Prostate gland (tissue), 2 donors: Measurements from ENCODE around the gene SLC7A14. TPM values are rescaled to one million over a fixed set of nuclear protein-coding genes. Genes with fewer than 3 reads are reported as not detected.

Experiments
- DNase-seq: peaks from one replicate; pipeline ENCODE4 v3.0.0-alpha.2; 2019; ENCODE audit warnings: low spot score
- H3K27ac ChIP-seq, 2 donors: fragments of 200-600 bp; sonication (generic); 2 replicates each; pipeline ENCODE4 v1.5.1; 2017 to 2019
- H3K27me3 ChIP-seq: fragments of 200-600 bp; sonication (generic); replicated peaks from 2 replicates; pipeline ENCODE4 v1.5.1; 2019; ENCODE audit not compliant: insufficient read depth
- H3K36me3 ChIP-seq, 2 donors: fragments of 200-600 bp; sonication (generic); 1 replicate in 1 of 2; 2 replicates in 1 of 2; pipeline versions ENCODE4 v1.5.1 to v1.8.1; 2017 to 2019
- H3K4me1 ChIP-seq: fragments of 200-600 bp; sonication (generic); replicated peaks from 2 replicates; pipeline ENCODE4 v1.5.1; 2019
- H3K4me3 ChIP-seq, 2 donors: fragments of 200-600 bp; sonication (generic); 2 replicates each; pipeline ENCODE4 v1.5.1; 2017 to 2019
- H3K9me3 ChIP-seq: fragments of 200-600 bp; sonication (generic); 2 replicates; pipeline ENCODE4 v1.5.1; 2017
- CTCF ChIP-seq, 4 experiments: fragments of 200-600 bp in 2 of 4; fragments of 450-650 bp in 2 of 4; sonication (generic) in 2 of 4; IDR thresholded peaks; 1 replicate in 3 of 4; 2 replicates in 1 of 4; pipeline ENCODE4 v1.5.1; 2016 to 2019; ENCODE audit warnings: antibody characterized with exemption in 4 of 4, mild to moderate bottlenecking in 2 of 4, moderate library complexity in 2 of 4
- POLR2A ChIP-seq: fragments of 450-650 bp; IDR thresholded peaks from one replicate; pipeline ENCODE4 v1.6.1; 2016; ENCODE audit warnings: antibody characterized with exemption, mild to moderate bottlenecking
- POLR2AphosphoS5 ChIP-seq: sonication (generic); formaldehyde crosslinking; IDR thresholded peaks from one replicate; pipeline ENCODE4 v1.6.1; 2017; ENCODE audit warnings: antibody characterized with exemption
- WGBS: methylation state at CpG from one replicate; pipeline ENCODE4 v1.1.5; 2018; 5-methylcytosine and 5-hydroxymethylcytosine counted together
- intact Hi-C: fragments of 100-400 bp; cut with DNase I; formaldehyde crosslinking; loops from one replicate; pipeline ENCODE4 v1.14.2; 2022
- total RNA-seq, 2 donors: library from RNA; depleted of rRNA; stranded (reverse); fragments of >200 nt; gene quantifications; one replicate each; pipeline ENCODE4 v1.1.0, GENCODE V29; 2016

SLC7A14 gene
- total RNA-seq, 2 donors from 2014 or later: 0.05 to 0.11 TPM

GRCh38 chr3:170423001-170423615 lies 162.8 kb downstream of the SLC7A14 start:
- Histone ChIP-seq H3K27ac (no peak overlapping the region), H3K4me3 (no peak overlapping the region), H3K27me3 (no peaks in the 10 kb centered on the region), H3K36me3 (no peaks in the 10 kb centered on the region), H3K9me3 (no peaks in the 10 kb centered on the region), H3K4me1 (peaks cover 4% of the 10 kb centered on the region)
- 85% methylated on average over 8 of the region's 8 CpGs for WGBS
- intact Hi-C loops: no loop called here
- TF ChIP-seq CTCF (IDR thresholded peaks at IDR 0.05) (no peak), POLR2AphosphoS5 (no peak), POLR2A (no peak)
- DNase-seq: no peak

GRCh38 chr3:170421758-170422157 lies 164.1 kb downstream of the SLC7A14 start:
- no peaks in the 10 kb centered on the region for H3K27me3 ChIP-seq
- no peaks in the 10 kb centered on the region for H3K36me3 ChIP-seq
- H3K4me1 ChIP-seq: peaks cover 4% of the 10 kb centered on the region
- 63% methylated on average over 2 of the region's 2 CpGs for WGBS
- H3K9me3 ChIP-seq: no peaks in the 10 kb centered on the region
- peak overlapping the region; percentile 26 to 75 for H3K27ac ChIP-seq
- H3K4me3 ChIP-seq: no peak overlapping the region
- intact Hi-C loops: no loop called here
- TF ChIP-seq POLR2AphosphoS5: no peak
- TF ChIP-seq CTCF (IDR thresholded peaks at IDR 0.05): no peak
- TF ChIP-seq POLR2A: no peak
- no peak for DNase-seq

GRCh38 chr3:170421111-170421641 lies 164.7 kb downstream of the SLC7A14 start:
- WGBS: 51% methylated on average over 12 of the region's 12 CpGs
- Histone ChIP-seq H3K27ac (peak overlapping the region; percentile 26 to 75), H3K36me3 (no peaks in the 10 kb centered on the region), H3K4me1 (peaks cover 4% of the 10 kb centered on the region), H3K9me3 (no peaks in the 10 kb centered on the region), H3K4me3 (peak overlapping the region; percentile 10 to 35), H3K27me3 (no peaks in the 10 kb centered on the region)
- intact Hi-C loops: no loop called here
- DNase-seq: no peak
- TF ChIP-seq POLR2A (no peak), POLR2AphosphoS5 (no peak), CTCF (IDR thresholded peaks at IDR 0.05) (no peak)

- H3K9me3 ChIP-seq: no peaks in the 10 kb centered on the region
- H3K4me3 ChIP-seq: peak overlapping the region; percentile 35 to 43
- H3K36me3 ChIP-seq: no peaks in the 10 kb centered on the region
- intact Hi-C loops: no loop called here
- TF ChIP-seq POLR2A (no peak), POLR2AphosphoS5 (no peak)
- H3K4me1 ChIP-seq: peaks cover 4% of the 10 kb centered on the region
- H3K27ac ChIP-seq: peak overlapping the region; percentile 56 to 75
- no peaks in the 10 kb centered on the region for H3K27me3 ChIP-seq
- 58% methylated on average over 17 of the region's 17 CpGs for WGBS
- DNase-seq: no peak
These were observed 165.5 kb downstream of the SLC7A14 start for GRCh38 chr3:170420307-170420821.

GRCh38 chr3:170419557-170420087 lies 166.3 kb downstream of the SLC7A14 start:
- TF ChIP-seq CTCF (IDR thresholded peaks at IDR 0.05): no peak
- no peak for TF ChIP-seq POLR2AphosphoS5
- no peak for TF ChIP-seq POLR2A
- Histone ChIP-seq H3K9me3 (no peaks in the 10 kb centered on the region), H3K4me1 (peaks cover 4% of the 10 kb centered on the region), H3K27me3 (no peaks in the 10 kb centered on the region), H3K36me3 (no peaks in the 10 kb centered on the region), H3K4me3 (peak overlapping the region; percentile 35 to 43), H3K27ac (peak overlapping the region; percentile 56 to 75)
- DNase-seq: no peak
- intact Hi-C loops: no loop called here
- 7% methylated on average over 57 of the region's 58 CpGs for WGBS
